Epithelial cell of umbilical artery (primary cell): ENCODE measurements around the gene LEMD2. TPM values are rescaled to one million over a fixed set of nuclear protein-coding genes. Genes with fewer than 3 reads are reported as not detected.

Experiments
- total RNA-seq: library from RNA; depleted of rRNA; stranded (reverse); fragments of >200 nt; gene quantifications from 2 replicates; pipeline ENCODE4 v1.2.3, GENCODE V29; 2014

The LEMD2 gene
- 48.7 and 57.4 TPM in 2 replicates for total RNA-seq

GRCh38 chr6:33788694-33789549, at the start of gene LEMD2:
LEMD2 (minus strand) TSS chr6:33789130; CDS start chr6:33789116, 14 bp downstream.

GRCh38 chr6:33803571-33804053, 14.7 kb upstream of the LEMD2 start, which contains the start of gene MLN:
MLN (minus strand) TSS chr6:33804003; CDS start chr6:33801163, 2,840 bp downstream.

GRCh38 chr6:33746651-33747100, 42.3 kb downstream of the LEMD2 start, which contains the start of gene IP6K3:
IP6K3 (minus strand) TSS chr6:33746905; CDS start chr6:33735476, 11,429 bp downstream.

Other genes with a start within 250 kb of the LEMD2 start
- 21.1 and 24.3 TPM in 2 replicates for gene BAK1, start 208.9 kb downstream of the LEMD2 start, total RNA-seq
- 15.6 and 39.5 TPM in 2 replicates for gene ITPR3, start 167.8 kb downstream of the LEMD2 start, total RNA-seq
- 22.1 and 29.2 TPM in 2 replicates for gene UQCC2, start 77.4 kb downstream of the LEMD2 start, total RNA-seq
- gene IP6K3, start 42.2 kb downstream of the LEMD2 start, total RNA-seq = not detected in 2 replicates
- gene MLN, start 14.9 kb upstream of the LEMD2 start, total RNA-seq = not detected in 2 replicates